ELF-1 (cell line): Measurements from ENCODE around the gene HIVEP3.
A peak's percentile ranks its signal among the peaks of the same experiment; 100 is the strongest.

Experiments used
- DNase-seq: peaks from one replicate; pipeline ENCODE4 v3.0.0-alpha.2; 2016; ENCODE audit warnings: low read depth, low spot score

Gene HIVEP3

GRCh38 chr1:41535276-41535675, 383.4 kb downstream of the HIVEP3 start:
- no peak for DNase-seq

- no peak for DNase-seq
Measured at GRCh38 chr1:41534181-41535076, 384.3 kb downstream of the HIVEP3 start.

GRCh38 chr1:41533731-41534080, 385.0 kb downstream of the HIVEP3 start:
- no peak for DNase-seq

- no peak for DNase-seq
Measured at GRCh38 chr1:41533016-41533730, 385.5 kb downstream of the HIVEP3 start.

GRCh38 chr1:41532206-41532975, 386.3 kb downstream of the HIVEP3 start:
- DNase-seq = no peak

GRCh38 chr1:41530411-41530810, 388.3 kb downstream of the HIVEP3 start:
- DNase-seq = no peak

- DNase-seq = no peak
Measured at GRCh38 chr1:41529621-41530395, 388.9 kb downstream of the HIVEP3 start.

- no peak for DNase-seq
Measured at GRCh38 chr1:41528726-41529605, 389.8 kb downstream of the HIVEP3 start.

- DNase-seq = no peak
Measured at GRCh38 chr1:41528106-41528505, 390.6 kb downstream of the HIVEP3 start.

- DNase-seq = no peak
Measured at GRCh38 chr1:41526956-41527561, 391.7 kb downstream of the HIVEP3 start.

- no peak for DNase-seq
Measured at GRCh38 chr1:41525891-41526587, 392.7 kb downstream of the HIVEP3 start.

GRCh38 chr1:41524676-41525675, 393.7 kb downstream of the HIVEP3 start:
- no peak for DNase-seq

- no peak for DNase-seq
Measured at GRCh38 chr1:41523949-41524675, 394.6 kb downstream of the HIVEP3 start.

- DNase-seq = no peak
Measured at GRCh38 chr1:41523071-41523470, 395.7 kb downstream of the HIVEP3 start.

GRCh38 chr1:41521766-41522165, 397.0 kb downstream of the HIVEP3 start:
- peak; percentile 73 for DNase-seq

- no peak for DNase-seq
Measured at GRCh38 chr1:41520951-41521752, 397.6 kb downstream of the HIVEP3 start.

GRCh38 chr1:41519667-41520066, 399.1 kb downstream of the HIVEP3 start:
- no peak for DNase-seq
